B cell (primary cell): ENCODE results near the gene ZC3H7B. TPM values are rescaled to one million over a fixed set of nuclear protein-coding genes. Genes with fewer than 3 reads are reported as not detected.

Experiments used
- ATAC-seq: fragments of 200-7000 bp; cut with Tn5 transposase; one replicate; pipeline ENCODE4 v1.10.0; 2021; ENCODE audit warnings: low read depth, mild to moderate bottlenecking, moderate number of reproducible peaks, moderate library complexity
- CTCF ChIA-PET: fragments of 350-600 bp; sonication (Branson Sonifier 250); formaldehyde crosslinking; loops from one replicate; lab custom pipeline; 2021; ENCODE audit warnings: antibody characterized with exemption, inconsistent platforms; lab: Charles Lee
- POLR2A ChIA-PET: fragments of 350-600 bp; sonication (Branson Sonifier 250); formaldehyde crosslinking; loops from one replicate; lab custom pipeline; 2021; ENCODE audit warnings: antibody characterized with exemption; lab: Charles Lee
- DNase-seq: peaks from one replicate; pipeline ENCODE4 v3.0.0; 2013
- H2AFZ ChIP-seq: 2 replicates; pipeline ENCODE4 v1.6.1; 2012; ENCODE audit warnings: mild to moderate bottlenecking, low read depth, low read length; ENCODE audit not compliant: insufficient read depth, poor library complexity, severe bottlenecking
- H3K27ac ChIP-seq, 2 donors: 1 replicate in 1 of 2; 2 replicates in 1 of 2; pipeline ENCODE4 v1.5.1; 2012 to 2013; ENCODE audit warnings: low read length in 2 of 2, mild to moderate bottlenecking in 2 of 2, moderate library complexity in 1 of 2
- H3K27me3 ChIP-seq, 4 experiments: fragments of 200-600 bp in 1 of 4; sonication (generic) in 1 of 4; replicated peaks in 1 of 4; 1 replicate in 2 of 4; 2 replicates in 2 of 4; pipeline versions ENCODE4 v1.6.1 to v1.7.0; 2013 to 2016; ENCODE audit warnings: low read length in 3 of 4, mild to moderate bottlenecking in 2 of 4, mixed read lengths in 1 of 4, moderate library complexity in 1 of 4; ENCODE audit not compliant: insufficient read depth in 4 of 4, control insufficient read depth in 3 of 4; ENCODE audit errors: control extremely low read depth in 1 of 4
- H3K36me3 ChIP-seq, 2 experiments: replicated peaks in 1 of 2; 1 replicate in 1 of 2; 2 replicates in 1 of 2; pipeline versions ENCODE4 v1.6.1 to v1.7.1; 2013; ENCODE audit warnings: low read length in 1 of 2; ENCODE audit not compliant: insufficient read depth in 2 of 2, control insufficient read depth in 1 of 2; ENCODE audit errors: control extremely low read depth in 1 of 2, extremely low read depth in 1 of 2
- H3K4me1 ChIP-seq, 2 donors: fragments of 200-600 bp in 1 of 2; sonication (generic) in 1 of 2; 1 replicate in 1 of 2; 2 replicates in 1 of 2; pipeline versions ENCODE4 v1.5.1 to v1.6.1; 2013 to 2017; ENCODE audit warnings: low read length in 2 of 2; ENCODE audit not compliant: control insufficient read depth in 2 of 2, insufficient read depth in 2 of 2
- H3K4me2 ChIP-seq: replicated peaks from 2 replicates; pipeline ENCODE3; 2012; ENCODE audit warnings: mild to moderate bottlenecking, low read depth, low read length; ENCODE audit not compliant: poor library complexity, severe bottlenecking
- H3K4me3 ChIP-seq, 5 experiments: fragments of 200-600 bp in 1 of 5; sonication (generic) in 1 of 5; 1 replicate in 3 of 5; 2 replicates in 2 of 5; pipeline versions ENCODE4 v1.5.1 to v1.7.0; 2011 to 2016; ENCODE audit warnings: low read length in 4 of 5, mild to moderate bottlenecking in 4 of 5, low read depth in 2 of 5, control low read depth in 1 of 5, moderate library complexity in 1 of 5; ENCODE audit not compliant: insufficient read depth in 1 of 5; ENCODE audit errors: control extremely low read depth in 1 of 5, extremely low read depth in 1 of 5
- H3K79me2 ChIP-seq: fragments of 200-600 bp; sonication (generic); one replicate; pipeline ENCODE4 v1.6.0; 2016; ENCODE audit warnings: low read length; ENCODE audit not compliant: control insufficient read depth, insufficient read depth
- H3K9ac ChIP-seq: fragments of 200-600 bp; sonication (generic); 2 replicates; pipeline ENCODE4 v1.6.1; 2017; ENCODE audit warnings: mild to moderate bottlenecking, low read length, moderate library complexity
- H3K9me3 ChIP-seq, 3 donors: one replicate each; pipeline versions ENCODE4 v1.6.1 to v1.7.1; 2013; ENCODE audit warnings: low read length in 2 of 3; ENCODE audit not compliant: control insufficient read depth in 2 of 3, insufficient read depth in 1 of 3; ENCODE audit errors: control extremely low read depth in 1 of 3
- H4K20me1 ChIP-seq: 2 replicates; pipeline ENCODE4 v1.6.0; 2012; ENCODE audit warnings: mild to moderate bottlenecking, low read length; ENCODE audit not compliant: insufficient read depth, control insufficient read depth, poor library complexity, severe bottlenecking
- H3K27ac Mint-ChIP-seq: one replicate; pipeline ENCODE4 v1.8.0; 2021; ENCODE audit warnings: mixed read lengths
- H3K27me3 Mint-ChIP-seq: one replicate; pipeline ENCODE4 v1.8.0; 2021; ENCODE audit warnings: mixed read lengths
- H3K4me1 Mint-ChIP-seq: one replicate; pipeline ENCODE4 v1.8.0; 2021; ENCODE audit warnings: mixed read lengths
- H3K4me3 Mint-ChIP-seq: one replicate; pipeline ENCODE4 v1.8.0; 2021; ENCODE audit warnings: mixed read lengths
- H3K9me3 Mint-ChIP-seq: one replicate; pipeline ENCODE4 v1.8.0; 2022; ENCODE audit warnings: mixed read lengths; ENCODE audit not compliant: insufficient read depth
- CTCF ChIP-seq: fragments of 200-600 bp; IDR thresholded peaks from one replicate; pipeline ENCODE4 v1.8.0; 2022; ENCODE audit warnings: antibody characterized with exemption, mild to moderate bottlenecking
- EZH2 ChIP-seq: IDR thresholded peaks from 2 replicates; pipeline ENCODE4 v1.6.1; 2012; ENCODE audit warnings: borderline replicate concordance, low read depth, mild to moderate bottlenecking, moderate library complexity, low read length; ENCODE audit not compliant: insufficient read depth, poor library complexity, severe bottlenecking
- WGBS: methylation state at CpG from one replicate; pipeline ENCODE4 v1.1.5; 2013; ENCODE audit warnings: missing lambda C conversion rate; ENCODE audit not compliant: insufficient coverage; 5-methylcytosine and 5-hydroxymethylcytosine counted together
- intact Hi-C: fragments of 100-400 bp; cut with micrococcal nuclease; formaldehyde crosslinking; loops from one replicate; pipeline ENCODE4 v1.10.0; 2022
- polyA plus RNA-seq: library from polyadenylated mRNA; depleted of rRNA; stranded (reverse); fragments of >200 nt; gene quantifications from 2 replicates; pipeline ENCODE4 v1.2.3, GENCODE V29; 2012
- total RNA-seq, 2 donors: library from RNA; stranded (reverse); fragments of 120-200 nt in 1 of 2; gene quantifications; 1 replicate in 1 of 2; 2 replicates in 1 of 2; pipeline versions ENCODE4 v1.2.3 to v1.2.4, GENCODE V29; 2013 to 2022

ZC3H7B gene
- total and polyA plus RNA-seq, 2 donors (not counting 1 experiment from before 2014, with no cell fraction given), result 29.8 to 41.9 TPM

DNA sequence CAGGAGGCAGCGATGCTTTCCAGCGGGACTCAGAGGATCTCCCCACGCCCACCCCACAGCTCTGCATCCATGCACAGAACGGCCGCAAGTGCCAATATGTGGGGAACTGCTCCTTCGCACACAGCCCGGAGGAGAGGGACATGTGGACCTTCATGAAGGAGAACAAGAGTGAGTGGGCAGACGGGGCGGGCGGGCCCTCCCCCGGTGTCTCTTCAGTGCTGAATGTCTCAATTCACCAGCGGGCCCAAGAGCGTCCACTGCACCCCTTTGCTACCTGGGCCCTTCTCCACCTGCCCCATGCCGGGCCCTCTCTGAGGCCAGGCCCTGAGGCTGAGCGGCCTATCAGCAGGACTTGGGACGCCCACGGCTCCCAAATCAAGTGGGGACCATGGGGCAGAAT lies 54.6 kb downstream of the ZC3H7B start:
- no peaks in the 10 kb centered on the region for H3K9me3 ChIP-seq
- no peak overlapping the region for H3K4me3 Mint-ChIP-seq
- H4K20me1 ChIP-seq, result no peaks in the 10 kb centered on the region
- H2AFZ ChIP-seq, result no peak overlapping the region
- ATAC-seq (no peak), DNase-seq (no peak)
- ChIA-PET CTCF (no interaction called here), POLR2A (no interaction called here)
- intact Hi-C loops, result no loop called here
- TF ChIP-seq EZH2, result no peak
- no peak for TF ChIP-seq CTCF
- no peaks in the 10 kb centered on the region for H3K9me3 Mint-ChIP-seq
- peaks cover 0 to 55% of the 10 kb centered on the region in 2 experiments for H3K36me3 ChIP-seq
- H3K4me2 ChIP-seq, result no peak overlapping the region
- H3K9ac ChIP-seq, result no peak overlapping the region
- no peak overlapping the region for H3K27ac Mint-ChIP-seq
- no peak overlapping the region for H3K27ac ChIP-seq
- WGBS, result 97% methylated on average over 15 of the region's 17 CpGs
- no peaks in the 10 kb centered on the region for H3K4me1 ChIP-seq
- no peaks in the 10 kb centered on the region for H3K79me2 ChIP-seq
- H3K4me1 Mint-ChIP-seq, result no peaks in the 10 kb centered on the region
- H3K27me3 ChIP-seq, result no peaks in the 10 kb centered on the region
- no peaks in the 10 kb centered on the region for H3K27me3 Mint-ChIP-seq
- H3K4me3 ChIP-seq, result no peak overlapping the region

DNA sequence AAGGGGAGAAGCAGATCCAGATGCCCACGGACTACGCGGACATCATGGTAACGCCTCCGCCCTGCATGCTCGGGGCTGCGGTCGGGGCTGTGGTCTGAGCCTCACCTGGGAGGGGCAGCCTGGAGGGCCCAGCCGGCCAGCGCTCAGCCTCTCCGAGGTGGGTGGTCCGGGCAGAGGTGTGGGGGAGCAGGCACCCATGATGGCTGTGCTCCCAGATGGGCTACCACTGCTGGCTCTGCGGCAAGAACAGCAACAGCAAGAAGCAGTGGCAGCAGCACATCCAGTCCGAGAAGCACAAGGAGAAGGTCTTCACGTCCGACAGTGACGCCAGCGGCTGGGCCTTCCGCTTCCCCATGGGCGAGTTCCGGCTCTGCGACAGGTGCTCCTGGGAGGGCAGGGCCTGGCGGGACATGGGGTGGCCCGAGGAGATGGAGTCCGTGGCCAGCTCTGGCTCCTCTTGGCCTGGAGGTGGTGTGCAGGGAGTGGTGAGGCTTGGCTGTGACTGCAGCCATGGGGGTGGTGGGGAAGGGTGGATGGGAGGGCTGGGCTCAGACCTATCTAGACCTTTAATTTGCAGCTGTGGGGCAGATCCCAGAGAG lies 55.2 kb downstream of the ZC3H7B start:
- Histone ChIP-seq H3K27me3 (no peaks in the 10 kb centered on the region), H3K9ac (no peak overlapping the region), H4K20me1 (no peaks in the 10 kb centered on the region), H3K79me2 (no peaks in the 10 kb centered on the region), H3K4me3 (no peak overlapping the region), H3K27ac (no peak overlapping the region), H3K4me1 (no peaks in the 10 kb centered on the region), H3K9me3 (no peaks in the 10 kb centered on the region), H2AFZ (no peak overlapping the region), H3K4me2 (no peak overlapping the region), H3K36me3 (peaks cover 0 to 51% of the 10 kb centered on the region in 2 experiments)
- no peak for DNase-seq
- no peaks in the 10 kb centered on the region for H3K4me1 Mint-ChIP-seq
- H3K27me3 Mint-ChIP-seq, result no peaks in the 10 kb centered on the region
- POLR2A ChIA-PET, result interaction anchor here (0.7 kb wide), 2 partner anchors 15 to 25 kb away, joined by 4 to 5 read pairs; partner anchors contain the start of gene TEF
- intact Hi-C loops, result no loop called here
- H3K4me3 Mint-ChIP-seq, result no peak overlapping the region
- no peaks in the 10 kb centered on the region for H3K9me3 Mint-ChIP-seq
- H3K27ac Mint-ChIP-seq, result no peak overlapping the region
- no peak for ATAC-seq
- CTCF ChIA-PET, result no interaction called here
- TF ChIP-seq EZH2, result no peak
- TF ChIP-seq CTCF, result no peak
- 97% methylated on average over 25 of the region's 25 CpGs for WGBS
